Adipocyte (in vitro differentiated cells): ENCODE data around the gene MTM1.

Experiments
- DNase-seq: peaks from one replicate; pipeline ENCODE4 v3.0.0-alpha.2; 2015; ENCODE audit warnings: low read depth
- H3K27me3 ChIP-seq: replicated peaks from 2 replicates; pipeline ENCODE4 v1.7.0; 2013; ENCODE audit warnings: mild to moderate bottlenecking, low read length, moderate library complexity; ENCODE audit not compliant: control insufficient read depth, insufficient read depth
- H3K36me3 ChIP-seq: 2 replicates; pipeline ENCODE4 v1.7.0; 2013; ENCODE audit warnings: low read length, mild to moderate bottlenecking, moderate library complexity; ENCODE audit not compliant: control insufficient read depth, insufficient read depth, severe bottlenecking
- H3K4me1 ChIP-seq: 2 replicates; pipeline ENCODE4 v1.7.0; 2013; ENCODE audit warnings: mild to moderate bottlenecking, low read length, moderate library complexity; ENCODE audit not compliant: control insufficient read depth, insufficient read depth
- H3K4me3 ChIP-seq: 2 replicates; pipeline ENCODE4 v1.7.0; 2013; ENCODE audit warnings: mild to moderate bottlenecking, low read length, moderate library complexity
- H3K9ac ChIP-seq: 2 replicates; pipeline ENCODE4 v1.7.0; 2013; ENCODE audit warnings: mild to moderate bottlenecking, low read length, moderate library complexity
- H3K9me3 ChIP-seq: 2 replicates; pipeline ENCODE4 v1.7.0; 2013; ENCODE audit warnings: mild to moderate bottlenecking, low read length, moderate library complexity; ENCODE audit not compliant: control insufficient read depth

The MTM1 gene

DNA sequence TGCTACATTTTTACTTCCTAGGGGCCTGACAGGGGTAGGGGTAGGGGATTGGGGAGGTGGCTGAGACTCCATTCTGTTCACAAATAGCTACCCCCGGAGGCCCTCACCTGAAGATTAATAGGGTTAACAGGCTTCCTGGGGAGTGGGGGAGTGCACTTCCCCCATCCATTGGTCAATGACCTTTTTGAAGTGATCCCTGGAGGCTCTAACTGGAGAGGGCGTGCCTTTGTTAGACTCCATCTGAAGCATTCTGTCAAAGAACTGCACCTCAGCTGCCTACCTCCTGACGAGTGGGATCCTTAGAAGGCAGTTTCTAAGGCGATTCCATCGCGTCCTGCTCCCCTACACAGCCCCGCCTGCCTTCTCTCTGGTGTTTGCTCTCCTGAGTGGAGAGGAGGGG lies 10.0 kb upstream of the MTM1 start:
- no peaks in the 10 kb centered on the region for H3K36me3 ChIP-seq
- H3K9ac ChIP-seq = no peak overlapping the region
- DNase-seq = no peak
- peaks cover 15% of the 10 kb centered on the region for H3K27me3 ChIP-seq
- H3K4me1 ChIP-seq = no peaks in the 10 kb centered on the region
- H3K9me3 ChIP-seq = peaks cover 9% of the 10 kb centered on the region
- no peak overlapping the region for H3K4me3 ChIP-seq

DNA sequence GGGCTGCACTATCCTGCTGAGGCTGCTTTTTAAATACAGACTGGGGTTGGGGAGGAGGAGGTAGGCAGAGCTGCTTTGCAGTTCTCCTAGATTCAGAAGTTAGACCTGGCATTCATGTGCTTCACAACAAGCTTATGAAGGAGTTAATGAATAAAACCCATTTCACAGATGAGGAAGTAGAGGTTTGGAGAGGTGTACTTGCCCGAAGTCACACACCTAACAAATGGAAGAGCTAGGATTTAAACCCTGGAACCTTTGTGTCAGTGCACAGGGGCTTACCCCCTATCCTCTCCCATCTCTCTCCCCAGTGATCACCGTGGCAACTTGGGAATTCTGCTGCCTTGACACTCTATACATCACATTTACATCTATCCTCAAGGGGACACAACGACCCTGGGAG lies 3.6 kb upstream of the MTM1 start:
- Histone ChIP-seq H3K36me3 (no peaks in the 10 kb centered on the region), H3K27me3 (peaks cover 8% of the 10 kb centered on the region), H3K9me3 (no peaks in the 10 kb centered on the region), H3K4me3 (no peak overlapping the region), H3K4me1 (peaks cover 6% of the 10 kb centered on the region), H3K9ac (no peak overlapping the region)
- DNase-seq = no peak

DNA sequence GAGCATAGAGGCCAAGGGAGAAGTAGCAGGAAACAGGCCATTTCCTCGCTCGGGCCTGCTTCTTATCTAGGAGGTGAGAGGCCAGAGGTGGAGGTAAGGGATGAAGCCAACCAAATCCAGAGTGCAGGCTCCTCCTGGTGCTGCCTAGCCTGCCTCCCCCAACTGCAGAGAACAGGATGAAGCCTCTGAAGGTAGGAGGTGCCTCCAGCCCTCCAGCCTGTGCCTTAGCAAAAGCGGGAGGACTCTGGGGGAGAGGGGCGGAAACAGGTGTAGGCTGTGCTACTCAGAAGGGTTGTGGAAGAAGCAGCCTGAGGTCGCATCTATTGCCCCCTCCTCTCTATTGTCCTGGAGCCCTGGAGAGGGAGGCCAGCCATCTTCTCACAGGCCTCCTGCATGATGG lies 2.9 kb upstream of the MTM1 start:
- Histone ChIP-seq H3K9me3 (no peaks in the 10 kb centered on the region), H3K4me1 (peaks cover 6% of the 10 kb centered on the region), H3K4me3 (no peak overlapping the region), H3K36me3 (no peaks in the 10 kb centered on the region), H3K27me3 (peaks cover 8% of the 10 kb centered on the region), H3K9ac (no peak overlapping the region)
- DNase-seq = no peak

DNA sequence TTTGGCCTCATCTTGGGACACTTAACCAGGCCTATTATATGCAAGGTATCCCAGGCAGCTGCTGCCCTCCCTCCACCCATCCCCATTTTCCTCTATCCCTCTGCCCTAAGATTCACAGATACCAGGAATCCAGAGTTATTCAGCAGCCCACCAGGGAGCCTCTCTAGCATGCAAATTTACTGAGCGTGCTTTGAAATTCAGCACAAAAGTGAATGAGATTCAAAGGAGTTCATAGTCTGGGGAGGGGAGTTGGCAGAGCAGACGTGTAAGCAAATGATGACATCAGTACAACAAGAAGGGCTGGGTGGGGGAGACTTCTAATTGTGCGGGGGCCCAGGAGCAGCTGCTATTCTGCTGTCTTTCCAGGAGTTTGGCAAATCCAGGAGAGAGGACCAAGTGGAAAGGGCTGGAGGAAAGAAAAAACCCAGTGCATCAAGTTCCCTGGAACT lies 1.7 kb upstream of the MTM1 start:
- DNase-seq = no peak
- Histone ChIP-seq H3K9ac (no peak overlapping the region), H3K36me3 (no peaks in the 10 kb centered on the region), H3K27me3 (peaks cover 8% of the 10 kb centered on the region), H3K4me1 (peaks cover 6% of the 10 kb centered on the region), H3K4me3 (no peak overlapping the region), H3K9me3 (no peaks in the 10 kb centered on the region)

GRCh38 chrX:150567645-150568319 lies 639 bp upstream of the MTM1 start:
- H3K4me3 ChIP-seq = peak overlapping the region; percentile 61
- no peak overlapping the region for H3K9ac ChIP-seq
- peaks cover 6% of the 10 kb centered on the region for H3K4me1 ChIP-seq
- peaks cover 3% of the 10 kb centered on the region for H3K27me3 ChIP-seq
- H3K9me3 ChIP-seq = no peaks in the 10 kb centered on the region
- no peaks in the 10 kb centered on the region for H3K36me3 ChIP-seq
- DNase-seq = no peak

DNA sequence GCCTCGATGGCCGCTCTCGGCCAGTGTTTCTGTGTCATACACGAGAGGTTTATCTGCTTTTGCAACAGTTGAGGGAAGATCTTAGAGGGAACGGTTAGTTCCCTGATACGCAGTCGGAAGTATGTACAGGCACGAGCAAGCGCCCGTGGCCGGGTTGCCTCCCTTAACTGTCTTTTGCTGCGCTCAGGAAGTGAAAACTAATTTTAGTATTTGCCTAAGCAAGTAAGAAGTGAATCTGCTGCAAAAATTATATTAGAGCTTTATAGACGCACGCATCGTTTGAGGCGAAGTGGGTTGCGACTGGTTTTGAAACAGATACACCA lies 695 bp downstream of the MTM1 start:
- Histone ChIP-seq H3K9ac (peak overlapping the region; percentile 87), H3K4me3 (peak overlapping the region; percentile 85), H3K4me1 (peaks cover 6% of the 10 kb centered on the region), H3K9me3 (no peaks in the 10 kb centered on the region), H3K36me3 (no peaks in the 10 kb centered on the region), H3K27me3 (no peaks in the 10 kb centered on the region)
- DNase-seq = no peak

DNA sequence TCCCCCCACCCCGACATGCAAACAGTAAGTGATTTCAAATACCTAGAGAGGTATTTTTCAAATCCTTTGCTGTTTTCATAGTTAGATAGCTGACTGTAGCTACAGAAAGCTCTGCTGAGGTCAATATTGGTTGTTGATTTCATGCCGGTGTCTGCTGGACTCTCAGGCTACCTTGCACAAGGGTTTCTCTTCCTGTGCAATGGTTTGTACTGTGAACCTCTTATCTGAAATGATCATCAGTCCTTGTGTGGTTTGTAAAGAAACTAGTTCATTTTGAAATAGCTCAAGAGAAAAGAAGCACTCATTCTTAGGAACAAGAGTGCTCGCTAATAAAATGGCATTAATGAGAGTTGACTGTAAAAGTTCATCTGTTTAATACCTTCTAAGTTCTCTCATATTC lies 2.1 kb downstream of the MTM1 start:
- Histone ChIP-seq H3K27me3 (no peaks in the 10 kb centered on the region), H3K4me3 (no peak overlapping the region), H3K9me3 (no peaks in the 10 kb centered on the region), H3K9ac (no peak overlapping the region), H3K4me1 (peaks cover 6% of the 10 kb centered on the region), H3K36me3 (no peaks in the 10 kb centered on the region)
- DNase-seq = peak; percentile 19

GRCh38 chrX:150572206-150572605 lies 3.8 kb downstream of the MTM1 start:
- Histone ChIP-seq H3K36me3 (no peaks in the 10 kb centered on the region), H3K4me1 (peaks cover 6% of the 10 kb centered on the region), H3K9ac (no peak overlapping the region), H3K4me3 (no peak overlapping the region), H3K9me3 (no peaks in the 10 kb centered on the region), H3K27me3 (no peaks in the 10 kb centered on the region)
- no peak for DNase-seq

DNA sequence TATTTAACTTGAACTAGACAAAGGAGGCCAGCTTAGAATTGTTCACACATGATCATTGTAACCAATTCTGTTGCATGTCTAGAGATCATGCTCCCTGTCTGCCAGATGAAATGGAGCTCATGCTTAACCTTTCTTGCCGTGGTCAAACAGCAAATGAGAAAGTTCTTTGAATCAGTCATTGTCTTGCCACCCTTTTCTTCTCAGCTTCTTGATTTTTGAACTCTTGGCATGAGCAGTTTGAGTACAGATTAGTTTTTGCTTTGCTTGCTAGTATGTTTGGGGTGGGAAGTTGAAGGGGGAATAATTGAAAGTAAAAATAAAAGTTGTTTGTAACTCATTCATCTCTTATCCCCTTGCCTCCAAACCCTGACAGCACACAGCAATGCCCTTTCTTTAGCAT lies 4.7 kb downstream of the MTM1 start:
- Histone ChIP-seq H3K27me3 (no peaks in the 10 kb centered on the region), H3K4me3 (no peak overlapping the region), H3K36me3 (no peaks in the 10 kb centered on the region), H3K9ac (no peak overlapping the region), H3K9me3 (peaks cover 1% of the 10 kb centered on the region), H3K4me1 (peaks cover 6% of the 10 kb centered on the region)
- no peak for DNase-seq

DNA sequence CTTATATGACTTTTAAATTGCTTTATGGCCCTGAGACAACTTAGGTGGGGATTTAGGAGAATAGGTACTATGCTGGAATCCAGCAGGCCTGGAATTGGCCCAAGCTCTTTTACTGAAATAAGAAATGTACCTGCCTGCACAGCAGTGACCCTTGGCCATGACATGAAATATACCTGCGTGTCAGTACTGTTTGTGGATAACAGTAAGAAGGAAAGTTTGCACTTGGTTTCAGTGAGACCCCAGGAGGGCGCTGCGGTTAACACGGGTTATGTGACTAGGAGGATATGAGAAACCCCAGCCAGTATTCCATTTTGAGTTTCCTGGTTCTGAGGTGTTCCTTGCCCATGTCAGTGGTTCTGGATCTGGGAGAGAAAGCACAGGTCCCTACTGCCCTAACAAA lies 5.3 kb downstream of the MTM1 start:
- Histone ChIP-seq H3K27me3 (no peaks in the 10 kb centered on the region), H3K4me1 (peaks cover 6% of the 10 kb centered on the region), H3K4me3 (no peak overlapping the region), H3K36me3 (no peaks in the 10 kb centered on the region), H3K9ac (no peak overlapping the region), H3K9me3 (peaks cover 7% of the 10 kb centered on the region)
- no peak for DNase-seq

DNA sequence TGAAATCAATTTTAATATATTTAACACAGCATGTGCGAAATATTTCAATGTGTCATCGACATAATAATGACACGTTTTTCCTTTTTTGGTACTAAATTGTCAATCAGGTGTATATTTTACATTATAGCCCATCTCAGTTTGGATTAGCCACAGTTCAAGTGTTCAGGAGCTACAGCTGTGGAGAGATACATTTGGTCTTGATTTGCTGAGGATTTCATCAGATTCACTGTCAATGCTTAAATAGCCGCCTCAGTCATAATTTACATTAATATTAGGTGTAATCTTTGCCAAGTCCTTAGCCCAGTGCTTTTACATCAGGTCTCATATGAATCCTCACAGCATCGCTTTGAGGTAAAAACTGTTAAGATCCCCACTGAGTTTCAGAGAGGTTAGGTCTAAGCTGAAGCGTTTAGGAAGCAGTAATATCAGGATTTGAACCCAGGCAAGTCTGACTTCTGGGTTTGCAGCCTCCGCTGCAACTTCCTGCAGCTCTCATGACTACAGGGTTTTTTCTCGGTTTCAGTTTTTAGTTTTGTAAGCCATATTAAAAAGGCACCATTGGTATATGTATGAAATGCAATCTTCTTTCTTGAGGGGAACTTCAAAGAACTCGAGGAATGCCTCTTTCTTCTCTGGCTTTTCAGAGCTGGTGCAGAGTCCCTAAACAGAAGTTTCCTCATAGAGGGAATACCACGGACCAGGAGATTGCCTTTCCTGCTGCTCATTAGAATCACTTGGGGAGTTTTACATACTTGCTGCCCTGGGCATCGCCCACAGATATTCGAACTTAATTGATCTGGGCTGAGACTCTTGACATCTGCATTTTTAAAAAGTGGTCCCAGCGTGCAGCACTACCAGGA lies 6.4 kb downstream of the MTM1 start:
- Histone ChIP-seq H3K36me3 (no peaks in the 10 kb centered on the region), H3K4me1 (no peaks in the 10 kb centered on the region), H3K9ac (no peak overlapping the region), H3K27me3 (peaks cover under 1% of the 10 kb centered on the region), H3K4me3 (no peak overlapping the region), H3K9me3 (peaks cover 9% of the 10 kb centered on the region)
- peak; percentile 16 for DNase-seq
